ENCODE measurements around the gene ACTN4.

DNA sequence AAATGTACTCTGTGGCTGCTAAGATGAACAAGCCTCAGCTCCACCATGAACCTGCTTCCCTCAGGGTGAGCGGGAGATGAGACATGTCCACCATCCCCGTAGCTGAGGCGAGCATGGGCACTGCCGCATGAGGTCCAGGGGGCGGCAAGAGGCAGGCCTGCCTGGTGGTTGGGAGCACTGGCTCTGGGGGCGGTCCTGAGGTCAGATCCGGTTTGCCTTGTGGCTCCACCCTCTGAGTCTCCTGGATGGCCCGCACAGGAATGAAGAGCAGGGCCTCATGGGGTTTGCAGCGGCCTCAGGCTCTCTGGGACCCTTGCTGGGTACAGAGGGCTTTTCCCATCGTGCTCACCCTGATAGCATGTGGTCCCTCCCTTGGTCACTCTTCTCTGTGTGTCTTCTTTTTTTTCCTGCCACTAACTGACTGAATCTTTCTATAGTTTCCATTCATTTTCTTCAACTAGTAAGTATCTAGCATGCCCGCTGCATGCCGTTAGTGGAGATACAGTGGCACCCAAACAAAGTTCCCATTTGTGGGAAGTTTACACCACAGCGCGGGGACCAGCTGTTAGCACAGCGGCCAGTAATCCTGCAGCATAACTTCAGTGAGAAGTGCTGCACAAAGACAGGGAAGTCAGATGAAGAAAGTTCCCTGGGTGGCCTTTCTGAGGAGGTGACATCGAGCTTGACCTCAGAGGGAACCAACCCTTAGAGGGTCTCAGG lies 59.5 kb downstream of the ACTN4 start:
- TF ChIP-seq, protein P1, sequence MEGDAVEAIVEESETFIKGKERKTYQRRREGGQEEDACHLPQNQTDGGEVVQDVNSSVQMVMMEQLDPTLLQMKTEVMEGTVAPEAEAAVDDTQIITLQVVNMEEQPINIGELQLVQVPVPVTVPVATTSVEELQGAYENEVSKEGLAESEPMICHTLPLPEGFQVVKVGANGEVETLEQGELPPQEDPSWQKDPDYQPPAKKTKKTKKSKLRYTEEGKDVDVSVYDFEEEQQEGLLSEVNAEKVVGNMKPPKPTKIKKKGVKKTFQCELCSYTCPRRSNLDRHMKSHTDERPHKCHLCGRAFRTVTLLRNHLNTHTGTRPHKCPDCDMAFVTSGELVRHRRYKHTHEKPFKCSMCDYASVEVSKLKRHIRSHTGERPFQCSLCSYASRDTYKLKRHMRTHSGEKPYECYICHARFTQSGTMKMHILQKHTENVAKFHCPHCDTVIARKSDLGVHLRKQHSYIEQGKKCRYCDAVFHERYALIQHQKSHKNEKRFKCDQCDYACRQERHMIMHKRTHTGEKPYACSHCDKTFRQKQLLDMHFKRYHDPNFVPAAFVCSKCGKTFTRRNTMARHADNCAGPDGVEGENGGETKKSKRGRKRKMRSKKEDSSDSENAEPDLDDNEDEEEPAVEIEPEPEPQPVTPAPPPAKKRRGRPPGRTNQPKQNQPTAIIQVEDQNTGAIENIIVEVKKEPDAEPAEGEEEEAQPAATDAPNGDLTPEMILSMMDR (IDR thresholded peaks at IDR 0.05) = no peak
- TF ChIP-seq POLR2A (IDR thresholded peaks at IDR 0.05) = no peak
